CD4-positive, alpha-beta T cell treated with Interleukin-15 for 1 hour (primary cell): ENCODE measurements around the gene UBE2I.

ENCODE experiments used
- DNase-seq: peaks from one replicate; pipeline ENCODE4 v3.0.0-alpha.2; 2020

UBE2I gene

GRCh38 chr16:1344499-1344898 is 35.1 kb downstream of the UBE2I start:
- DNase-seq: no peak

GRCh38 chr16:1345087-1345486 is 35.7 kb downstream of the UBE2I start:
- DNase-seq: no peak

- no peak for DNase-seq
Observed at GRCh38 chr16:1345651-1346421, 36.4 kb downstream of the UBE2I start.

GRCh38 chr16:1346422-1347285 is 37.2 kb downstream of the UBE2I start:
- DNase-seq: no peak

- no peak for DNase-seq
Observed at GRCh38 chr16:1347286-1347855, 37.9 kb downstream of the UBE2I start.

- DNase-seq: no peak
Observed at GRCh38 chr16:1347962-1348361, 38.5 kb downstream of the UBE2I start.

- no peak for DNase-seq
Observed at GRCh38 chr16:1348441-1348840, 39.0 kb downstream of the UBE2I start.

- no peak for DNase-seq
Observed at GRCh38 chr16:1348926-1349325, 39.5 kb downstream of the UBE2I start.

- DNase-seq: no peak
Observed at GRCh38 chr16:1349351-1349750, 39.9 kb downstream of the UBE2I start.

- DNase-seq: no peak
Observed at GRCh38 chr16:1349951-1350350, 40.5 kb downstream of the UBE2I start.

GRCh38 chr16:1350691-1351090 is 41.3 kb downstream of the UBE2I start:
- no peak for DNase-seq

- DNase-seq: no peak
Observed at GRCh38 chr16:1351215-1351581, 41.8 kb downstream of the UBE2I start.

- peak; percentile 88 for DNase-seq
Observed at GRCh38 chr16:1351582-1352362, 42.3 kb downstream of the UBE2I start, which contains the start of the genes GNPTG and TSR3. Gene GNPTG, plus strand, starts transcription at chr16:1351931. Its CDS starts 35 bp downstream, at chr16:1351966. Gene TSR3, minus strand, starts transcription at chr16:1351878. Its CDS starts 74 bp downstream, at chr16:1351804.

GRCh38 chr16:1354815-1355540 is 45.5 kb downstream of the UBE2I start:
- DNase-seq: no peak

- DNase-seq: no peak
Observed at GRCh38 chr16:1355591-1355990, 46.2 kb downstream of the UBE2I start.

GRCh38 chr16:1356061-1356900 is 46.8 kb downstream of the UBE2I start:
- DNase-seq: no peak

- no peak for DNase-seq
Observed at GRCh38 chr16:1357906-1358566, 48.6 kb downstream of the UBE2I start.

- no peak for DNase-seq
Observed at GRCh38 chr16:1361685-1362360, 52.4 kb downstream of the UBE2I start.

GRCh38 chr16:1362807-1363206 is 53.4 kb downstream of the UBE2I start:
- DNase-seq: no peak

GRCh38 chr16:1363501-1364041 is 54.1 kb downstream of the UBE2I start:
- DNase-seq: peak; percentile 60
